SIG-M5 treated with dmso at 0.1 percent for 504 hours (cell line): ENCODE data around the gene ATP6V0D1.
"Not testable (repeated sequence)": the region's sequence is repeated elsewhere in the genome, so short reads cannot be mapped to it uniquely, and the experiment has no call there.

Source experiments
- DNase-seq: peaks from one replicate; lab custom pipeline; 2025; ENCODE audit not compliant: unreplicated experiment; lab: John Stamatoyannopoulos, UW

ATP6V0D1 gene

GRCh38 chr16:67504031-67505021 lies 23.4 kb upstream of the ATP6V0D1 start:
- no peak for DNase-seq

GRCh38 chr16:67499106-67499505 lies 18.1 kb upstream of the ATP6V0D1 start:
- no peak for DNase-seq

- peak; percentile 87 for DNase-seq
Observed at GRCh38 chr16:67490335-67491096, 9.6 kb upstream of the ATP6V0D1 start.

- no peak for DNase-seq
Observed at GRCh38 chr16:67489401-67490083, 8.6 kb upstream of the ATP6V0D1 start.

- DNase-seq, result not testable (repeated sequence)
Observed at GRCh38 chr16:67487561-67487960, 6.6 kb upstream of the ATP6V0D1 start.

- peak; percentile 42 for DNase-seq
Observed at GRCh38 chr16:67486805-67487204, 5.8 kb upstream of the ATP6V0D1 start.

- DNase-seq, result no peak
Observed at GRCh38 chr16:67483731-67484525, 3.0 kb upstream of the ATP6V0D1 start.

- DNase-seq, result no peak
Observed at GRCh38 chr16:67483150-67483549, 2.2 kb upstream of the ATP6V0D1 start, which contains the start of gene AGRP. TSS of gene AGRP (minus strand) at chr16:67483547. CDS start at chr16:67483398, 149 bp downstream.

GRCh38 chr16:67482233-67482924 lies 1.4 kb upstream of the ATP6V0D1 start:
- DNase-seq, result no peak

- DNase-seq, result no peak
Observed at GRCh38 chr16:67481561-67482232, 740 bp upstream of the ATP6V0D1 start.

GRCh38 chr16:67477960-67478554 lies 2.9 kb downstream of the ATP6V0D1 start:
- no peak for DNase-seq

GRCh38 chr16:67474551-67475455 lies 6.2 kb downstream of the ATP6V0D1 start:
- no peak for DNase-seq

GRCh38 chr16:67471758-67472384 lies 9.1 kb downstream of the ATP6V0D1 start:
- DNase-seq, result no peak

- no peak for DNase-seq
Observed at GRCh38 chr16:67470359-67470758, 10.6 kb downstream of the ATP6V0D1 start.

- no peak for DNase-seq
Observed at GRCh38 chr16:67468731-67469130, 12.2 kb downstream of the ATP6V0D1 start.

- DNase-seq, result no peak
Observed at GRCh38 chr16:67466581-67466980, 14.4 kb downstream of the ATP6V0D1 start.

- no peak for DNase-seq
Observed at GRCh38 chr16:67464565-67464964, 16.4 kb downstream of the ATP6V0D1 start.
